Fibroblast of skin of back (primary cell): ENCODE data around the gene PUS1.
"Not testable (repeated sequence)": the region's sequence is repeated elsewhere in the genome, so short reads cannot be mapped to it uniquely, and the experiment has no call there.

Source experiments
- DNase-seq: peaks from one replicate; pipeline ENCODE4 v3.0.0-alpha.2; 2013

PUS1 gene

DNA sequence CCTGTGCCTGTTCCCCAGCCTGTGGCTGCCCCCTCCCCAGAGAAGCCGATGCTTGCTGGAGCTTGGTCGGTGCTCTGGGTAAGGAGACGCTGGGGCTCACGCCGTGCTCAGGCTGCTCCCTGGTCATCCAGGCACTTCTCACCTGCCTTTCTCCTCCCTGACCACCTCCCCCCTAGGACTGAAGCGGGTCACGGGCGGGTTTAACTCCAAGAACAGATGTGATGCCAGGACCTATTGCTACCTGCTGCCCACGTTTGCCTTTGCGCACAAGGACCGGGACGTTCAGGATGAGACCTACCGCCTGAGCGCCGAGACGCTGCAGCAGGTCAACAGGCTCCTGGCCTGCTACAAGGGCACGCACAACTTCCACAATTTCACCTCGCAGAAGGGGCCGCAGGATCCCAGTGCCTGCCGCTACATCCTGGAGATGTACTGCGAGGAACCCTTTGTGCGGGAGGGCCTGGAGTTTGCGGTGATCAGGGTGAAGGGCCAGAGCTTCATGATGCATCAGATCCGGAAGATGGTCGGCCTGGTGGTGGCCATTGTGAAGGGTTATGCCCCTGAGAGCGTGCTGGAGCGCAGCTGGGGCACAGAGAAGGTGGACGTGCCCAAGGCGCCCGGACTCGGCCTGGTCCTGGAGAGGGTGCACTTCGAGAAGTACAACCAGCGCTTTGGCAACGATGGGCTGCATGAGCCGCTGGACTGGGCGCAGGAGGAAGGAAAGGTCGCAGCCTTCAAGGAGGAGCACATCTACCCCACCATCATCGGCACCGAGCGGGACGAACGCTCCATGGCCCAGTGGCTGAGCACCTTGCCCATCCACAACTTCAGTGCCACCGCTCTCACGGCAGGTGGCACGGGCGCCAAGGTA, 12.3 kb downstream of the PUS1 start:
- DNase-seq = no peak

DNA sequence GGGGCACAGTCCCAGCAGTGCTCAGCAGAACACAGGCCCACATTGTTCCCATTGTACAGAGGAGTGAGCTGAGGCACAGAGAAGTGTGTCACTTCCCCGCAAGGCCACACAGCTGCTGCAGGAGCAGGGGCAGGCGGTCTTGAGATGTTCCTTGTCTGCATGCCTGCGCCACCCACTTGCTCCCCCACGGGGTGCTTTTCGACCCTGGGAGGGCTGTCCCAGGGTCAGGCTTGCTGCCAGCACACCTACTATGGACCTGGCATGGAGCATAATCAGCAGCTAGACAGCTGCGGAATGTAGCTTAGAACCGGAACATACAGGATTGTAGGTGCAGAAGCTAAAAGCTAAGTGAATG, 12.9 kb downstream of the PUS1 start:
- no peak for DNase-seq

DNA sequence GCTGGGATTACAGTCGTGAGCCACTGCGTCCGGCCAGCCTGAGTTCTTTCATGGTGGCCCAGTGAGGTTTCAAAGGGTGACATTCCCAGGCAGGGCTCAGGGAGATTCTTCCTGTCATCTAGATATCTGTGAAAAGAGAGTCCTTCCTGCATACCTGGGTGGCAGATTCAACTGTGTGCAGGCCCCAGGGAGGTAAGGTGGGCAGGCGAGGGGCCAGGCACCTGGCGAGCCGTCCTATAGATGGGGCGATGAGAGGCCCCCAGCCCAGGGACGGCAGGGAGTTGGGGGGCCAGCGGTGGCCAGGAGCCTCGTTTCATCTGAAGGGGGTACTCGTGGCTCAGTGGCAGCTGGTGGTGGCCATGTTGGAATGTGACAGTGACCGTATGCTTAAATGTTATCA, 13.6 kb downstream of the PUS1 start:
- DNase-seq = no peak

DNA sequence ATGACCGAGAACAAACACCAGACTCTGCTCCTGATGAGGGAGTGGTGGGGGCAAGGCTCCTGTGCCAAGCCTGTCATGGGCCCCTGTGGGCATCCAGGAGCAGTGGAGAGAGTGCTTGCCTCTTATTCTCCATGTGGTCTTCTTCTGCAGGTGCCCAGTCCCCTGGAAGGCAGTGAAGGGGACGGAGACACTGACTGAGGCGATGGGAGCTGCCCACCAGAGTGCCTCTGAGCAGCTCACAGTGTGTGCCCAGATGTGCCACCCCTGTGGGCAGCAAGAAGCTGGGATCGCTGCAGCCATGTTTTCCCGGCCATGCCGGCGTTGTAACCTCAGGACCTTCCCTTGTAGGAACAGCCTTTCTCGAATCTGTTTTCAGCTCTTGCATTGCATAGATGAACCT, 14.3 kb downstream of the PUS1 start:
- DNase-seq = no peak

DNA sequence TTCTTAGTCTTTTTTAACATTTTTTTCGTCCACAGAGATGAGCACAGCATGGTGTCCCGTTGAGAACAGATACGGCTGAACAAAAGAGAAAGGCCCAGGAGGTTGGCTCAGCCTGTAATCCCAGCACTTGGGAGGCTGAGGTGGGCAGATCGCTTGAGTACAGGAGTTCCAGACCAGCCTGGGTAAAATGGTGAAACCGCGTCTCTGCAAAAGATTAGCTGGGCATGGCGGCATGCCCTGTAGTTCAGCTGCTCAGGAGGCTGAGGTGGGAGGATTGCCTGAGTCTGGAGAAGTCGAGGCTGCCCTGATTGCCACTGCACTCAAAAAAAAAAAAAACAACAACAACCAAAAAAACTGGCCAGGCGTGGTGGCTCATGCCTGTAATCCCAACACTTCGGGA, 14.8 kb downstream of the PUS1 start:
- no peak for DNase-seq

DNA sequence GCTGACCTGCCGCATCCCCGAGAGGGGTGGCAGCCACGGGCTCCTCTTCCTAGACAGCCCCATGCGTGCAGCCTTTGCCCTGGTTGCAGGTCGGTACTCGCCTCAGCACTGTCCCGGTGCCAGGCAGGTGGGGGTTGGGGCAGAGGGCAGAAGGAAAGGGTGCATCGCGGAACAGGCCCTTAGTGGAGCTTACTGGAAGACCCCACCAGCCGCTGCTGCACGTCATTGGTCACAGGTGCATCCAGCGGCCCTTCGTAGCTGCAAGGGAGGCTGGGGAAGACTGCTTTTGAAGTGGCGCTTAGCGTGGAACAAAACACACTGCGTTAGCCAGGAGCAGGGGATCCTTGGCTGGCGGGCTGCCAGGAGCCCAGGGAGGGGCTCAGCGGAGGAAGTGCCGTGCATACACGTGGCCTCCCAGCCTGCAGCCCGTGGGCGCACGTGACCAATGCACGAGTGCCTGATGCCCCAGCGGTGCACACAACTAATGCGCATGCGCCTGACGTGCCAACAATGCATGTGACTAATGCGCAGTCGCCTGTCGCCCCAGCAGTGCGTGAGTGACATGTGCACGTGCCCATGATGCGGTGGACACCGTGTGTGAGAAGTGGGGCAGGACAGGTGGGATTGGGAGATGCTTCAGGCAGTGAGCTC, 15.7 kb downstream of the PUS1 start:
- DNase-seq = no peak

- no peak for DNase-seq
Observed at GRCh38 chr12:131946757-131947156, 17.7 kb downstream of the PUS1 start.

DNA sequence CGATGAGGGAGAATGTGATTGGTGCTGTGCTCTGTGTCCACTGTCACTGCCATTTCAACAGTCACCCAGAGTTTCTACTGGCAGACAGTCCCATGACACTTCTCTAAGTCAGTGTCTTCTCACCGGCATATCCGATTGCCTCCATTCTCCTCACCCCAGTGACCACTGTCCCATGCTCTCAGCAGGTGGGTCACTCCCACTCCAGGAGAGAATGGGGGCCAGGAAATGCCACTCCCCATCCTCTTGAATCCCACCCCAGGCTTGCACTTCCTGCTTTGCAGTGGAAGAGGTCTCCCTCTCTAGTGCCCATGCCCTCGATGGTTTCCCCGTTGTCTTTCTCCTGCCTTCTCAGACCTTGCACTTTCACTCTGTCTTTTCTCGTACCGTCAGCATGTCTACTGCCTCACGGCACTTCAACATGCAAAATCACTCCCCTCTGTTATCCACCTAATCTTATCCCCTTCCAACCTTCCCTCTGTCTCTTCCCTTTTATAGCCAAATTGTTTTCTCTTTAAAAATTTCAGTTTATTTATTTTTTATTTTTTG, 18.5 kb downstream of the PUS1 start:
- no peak for DNase-seq

- DNase-seq = no peak
Observed at GRCh38 chr12:131948166-131948712, 19.2 kb downstream of the PUS1 start.

DNA sequence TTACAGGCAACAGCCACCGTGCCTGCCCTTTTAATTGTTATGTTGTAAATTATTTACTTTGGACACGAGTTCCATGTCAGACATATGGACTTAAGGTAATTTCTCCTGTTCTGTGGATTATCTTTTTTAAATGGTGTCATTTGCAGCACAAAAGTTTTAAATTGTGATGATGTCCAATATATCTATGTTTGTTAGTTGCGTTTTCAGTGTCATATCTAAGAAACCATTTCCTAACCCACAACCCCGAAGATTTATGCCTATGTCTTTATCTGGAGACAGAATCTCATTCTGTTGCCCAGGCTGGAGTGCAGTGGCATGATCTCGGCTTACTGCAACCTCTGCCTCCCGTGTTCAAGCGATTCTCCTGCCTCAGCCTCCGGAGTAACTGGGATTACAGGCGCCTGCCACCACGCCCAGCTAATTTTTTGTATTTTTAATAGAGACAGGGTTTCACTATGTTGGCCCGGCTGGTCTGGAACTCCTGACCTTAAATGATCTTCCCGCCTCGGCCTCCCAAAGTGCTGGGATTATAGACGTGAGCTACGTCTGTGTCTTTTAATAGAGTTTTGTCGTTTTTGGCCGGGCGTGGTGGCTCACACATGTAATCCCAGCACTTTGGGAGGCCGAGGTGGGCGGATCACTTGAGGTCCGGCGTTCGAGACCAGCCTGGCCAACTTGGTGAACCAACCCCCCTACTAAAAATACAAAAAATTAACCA, 19.8 kb downstream of the PUS1 start:
- DNase-seq = not testable (repeated sequence)

DNA sequence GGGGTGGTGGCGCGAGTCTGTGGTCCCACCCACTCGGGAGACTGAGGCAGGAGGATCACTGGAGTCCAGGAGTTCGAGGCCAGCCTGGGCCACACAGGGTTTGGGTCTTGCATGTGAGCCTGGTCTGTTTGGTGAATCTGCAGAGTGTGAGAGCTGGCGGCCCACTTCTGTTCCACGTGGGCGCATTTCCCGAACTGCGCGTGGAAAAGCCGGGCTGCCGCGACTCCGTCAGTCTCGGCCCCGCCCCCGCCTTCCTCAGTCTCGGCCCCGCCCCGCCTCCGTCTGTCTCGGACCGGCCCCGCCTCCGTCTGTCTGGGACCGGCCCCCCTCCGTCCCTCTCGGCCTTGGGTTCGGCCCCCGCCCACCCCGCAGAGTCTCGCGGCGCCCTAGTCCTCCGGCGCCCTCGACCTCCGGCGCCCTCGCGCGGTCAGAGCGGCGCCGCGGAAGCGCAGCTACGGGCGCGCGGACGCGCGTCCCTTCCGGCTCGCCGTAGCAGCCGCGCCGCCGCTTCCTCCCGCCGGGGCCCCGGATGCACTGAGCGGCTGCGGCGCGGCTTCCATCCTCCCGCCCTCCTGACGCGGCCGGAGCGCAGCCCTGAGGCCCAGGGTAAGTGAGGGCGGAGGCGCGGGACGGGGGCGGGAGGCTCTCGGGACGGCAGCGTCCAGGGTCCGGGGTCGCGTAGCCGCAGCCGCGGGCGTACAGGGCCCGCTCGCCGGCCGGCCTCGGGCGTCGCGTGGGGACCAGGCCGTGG, 20.5 kb downstream of the PUS1 start, which contains the start of gene EP400:
TSS of gene EP400 (plus strand) at position 512 of the 751 bp plus-strand sequence. CDS start 10,678 bp downstream, outside the sequence.
- peak; percentile 94 for DNase-seq

DNA sequence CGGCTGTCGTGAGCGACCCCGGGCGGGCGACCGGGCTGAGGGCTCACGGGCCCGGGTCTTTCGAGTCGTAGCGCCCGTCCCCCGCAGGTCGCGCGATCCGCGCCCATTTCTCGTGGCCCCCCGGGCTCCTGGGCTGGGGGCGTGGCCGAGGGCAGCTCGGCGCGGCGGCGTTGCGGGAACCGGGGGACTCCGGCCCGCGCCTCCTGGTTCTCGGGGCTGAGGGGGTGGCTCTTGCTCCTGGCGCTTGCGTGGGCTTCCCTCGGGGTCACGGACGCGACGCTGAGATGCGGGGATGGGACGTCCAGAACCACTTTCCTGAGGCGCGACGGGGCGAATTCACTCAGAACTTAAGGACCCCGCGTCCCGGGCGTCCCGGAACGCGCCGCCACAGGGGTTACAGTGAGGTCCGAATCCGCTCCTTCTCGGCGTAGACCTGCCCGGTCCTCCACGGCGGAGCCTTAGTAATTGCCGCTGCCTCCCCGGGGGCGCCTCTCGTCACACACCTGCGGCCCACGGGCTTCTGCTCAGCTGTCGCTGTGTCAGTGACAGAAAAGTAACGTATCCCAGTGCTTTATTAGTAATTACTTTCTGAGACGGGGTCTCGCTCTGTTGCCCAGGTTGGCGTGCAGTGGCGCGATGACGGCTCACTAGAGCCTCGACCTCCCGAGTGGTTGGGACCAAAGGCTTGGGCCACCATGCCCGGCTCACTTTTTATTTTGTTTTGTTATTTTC, 21.3 kb downstream of the PUS1 start:
- DNase-seq = no peak

- not testable (repeated sequence) for DNase-seq
Observed at GRCh38 chr12:131953810-131954209, 24.7 kb downstream of the PUS1 start.

GRCh38 chr12:131954460-131954859, 25.4 kb downstream of the PUS1 start:
- not testable (repeated sequence) for DNase-seq

GRCh38 chr12:131959116-131959515, 30.0 kb downstream of the PUS1 start:
- DNase-seq = no peak

- DNase-seq = no peak
Observed at GRCh38 chr12:131959641-131960589, 30.8 kb downstream of the PUS1 start.

DNA sequence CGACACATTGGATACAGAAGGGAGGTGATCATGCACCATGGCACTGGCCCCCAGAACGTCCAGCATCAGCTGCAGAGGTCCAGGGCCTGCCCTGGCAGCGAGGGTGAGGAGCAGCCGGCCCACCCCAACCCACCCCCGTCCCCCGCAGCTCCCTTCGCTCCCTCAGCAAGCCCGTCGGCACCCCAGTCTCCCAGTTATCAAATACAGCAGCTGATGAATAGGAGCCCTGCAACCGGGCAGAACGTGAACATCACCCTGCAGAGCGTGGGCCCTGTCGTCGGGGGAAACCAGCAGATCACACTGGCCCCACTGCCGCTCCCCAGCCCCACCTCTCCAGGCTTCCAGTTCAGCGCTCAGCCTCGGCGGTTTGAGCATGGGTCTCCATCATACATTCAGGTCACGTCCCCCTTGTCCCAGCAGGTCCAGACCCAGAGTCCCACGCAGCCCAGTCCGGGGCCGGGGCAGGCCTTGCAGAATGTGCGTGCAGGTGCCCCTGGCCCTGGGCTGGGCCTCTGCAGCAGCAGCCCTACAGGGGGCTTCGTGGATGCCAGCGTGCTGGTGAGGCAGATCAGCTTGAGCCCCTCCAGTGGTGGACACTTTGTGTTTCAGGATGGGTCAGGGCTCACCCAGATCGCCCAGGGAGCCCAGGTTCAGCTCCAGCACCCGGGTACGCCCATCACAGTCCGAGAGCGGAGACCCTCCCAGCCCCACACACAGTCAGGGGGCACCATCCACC, 31.7 kb downstream of the PUS1 start:
- not testable (repeated sequence) for DNase-seq

DNA sequence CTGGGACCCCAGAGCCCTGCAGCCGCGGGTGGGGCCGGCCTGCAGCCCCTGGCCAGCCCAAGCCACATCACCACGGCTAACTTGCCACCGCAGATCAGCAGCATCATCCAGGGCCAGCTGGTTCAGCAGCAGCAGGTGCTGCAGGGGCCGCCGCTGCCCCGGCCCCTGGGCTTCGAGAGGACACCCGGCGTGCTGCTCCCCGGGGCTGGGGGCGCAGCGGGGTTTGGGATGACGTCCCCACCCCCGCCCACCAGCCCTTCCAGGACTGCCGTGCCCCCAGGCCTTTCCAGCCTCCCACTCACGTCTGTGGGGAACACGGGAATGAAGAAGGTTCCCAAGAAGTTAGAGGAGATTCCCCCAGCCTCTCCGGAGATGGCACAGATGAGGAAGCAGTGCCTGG, 32.3 kb downstream of the PUS1 start:
- DNase-seq = not testable (repeated sequence)

- DNase-seq = no peak
Observed at GRCh38 chr12:131962069-131962468, 33.0 kb downstream of the PUS1 start.
